Fibroblast of villous mesenchyme (primary cell): ENCODE measurements around the gene S100A10. TPM values are rescaled to one million over a fixed set of nuclear protein-coding genes. Genes with fewer than 3 reads are reported as not detected.

Source experiments
- DNase-seq: peaks from one replicate; pipeline ENCODE4 v3.0.0-alpha.2; 2010; ENCODE audit warnings: low read depth
- H3K4me3 ChIP-seq: 2 replicates; pipeline ENCODE4 v1.5.1; 2011; ENCODE audit warnings: low read depth, mild to moderate bottlenecking, low read length
- CTCF ChIP-seq: IDR thresholded peaks from 2 replicates; pipeline ENCODE4 v1.5.1; 2012; ENCODE audit warnings: low read depth, mild to moderate bottlenecking, low read length; ENCODE audit not compliant: insufficient read depth
- total RNA-seq: library from RNA; depleted of rRNA; stranded (reverse); fragments of >200 nt; gene quantifications from 2 replicates; pipeline ENCODE4 v1.2.3, GENCODE V29; 2012

Gene S100A10
- total RNA-seq, 1 donor, result 70.0 TPM

- DNase-seq, result peak; percentile 42
- no peak for TF ChIP-seq CTCF
- H3K4me3 ChIP-seq, result no peak overlapping the region
Observed at GRCh38 chr1:151958959-151959358, 34.7 kb downstream of the S100A10 start.

GRCh38 chr1:151956957-151957497, 36.6 kb downstream of the S100A10 start:
- H3K4me3 ChIP-seq, result no peak overlapping the region
- no peak for TF ChIP-seq CTCF
- no peak for DNase-seq

- H3K4me3 ChIP-seq, result no peak overlapping the region
- no peak for DNase-seq
- no peak for TF ChIP-seq CTCF
Observed at GRCh38 chr1:151953409-151954094, 40.1 kb downstream of the S100A10 start.

GRCh38 chr1:151952811-151953210, 40.8 kb downstream of the S100A10 start:
- TF ChIP-seq CTCF, result no peak
- no peak for DNase-seq
- no peak overlapping the region for H3K4me3 ChIP-seq

- DNase-seq, result no peak
- no peak overlapping the region for H3K4me3 ChIP-seq
- no peak for TF ChIP-seq CTCF
Observed at GRCh38 chr1:151949371-151950193, 44.1 kb downstream of the S100A10 start.

- no peak for TF ChIP-seq CTCF
- no peak for DNase-seq
- H3K4me3 ChIP-seq, result no peak overlapping the region
Observed at GRCh38 chr1:151948506-151948905, 45.2 kb downstream of the S100A10 start.
